Calu3 (cell line): Measurements from ENCODE around the gene SGF29. TPM values are rescaled to one million over a fixed set of nuclear protein-coding genes. Genes with fewer than 3 reads are reported as not detected.
A peak's percentile ranks its signal among the peaks of the same experiment; 100 is the strongest.

Source experiments
- BruUV-seq: library from RNA; stranded (reverse); fragments of 400-500 nt; replicated peaks from 2 replicates; lab custom pipeline; 2021; lab: Mats Ljungman, UMichigan
- CTCF ChIA-PET: fragments of 300-600 bp; sonication (Branson Sonifier 250); formaldehyde crosslinking; loops from one replicate; lab custom pipeline; 2022; ENCODE audit warnings: antibody characterized with exemption; lab: Charles Lee
- DNase-seq: peaks from one replicate; pipeline ENCODE4 v3.0.0; 2022
- H3K27ac Mint-ChIP-seq: one replicate; pipeline ENCODE4 v1.8.0; 2022; ENCODE audit warnings: mixed read lengths; ENCODE audit not compliant: unreplicated experiment
- H3K27me3 Mint-ChIP-seq: one replicate; pipeline ENCODE4 v1.8.0; 2022; ENCODE audit warnings: mixed read lengths; ENCODE audit not compliant: unreplicated experiment
- H3K36me3 Mint-ChIP-seq: one replicate; pipeline ENCODE4 v1.8.0; 2022; ENCODE audit warnings: mild to moderate bottlenecking, moderate library complexity, mixed read lengths; ENCODE audit not compliant: insufficient read depth, unreplicated experiment
- H3K4me1 Mint-ChIP-seq: one replicate; pipeline ENCODE4 v1.8.0; 2022; ENCODE audit warnings: mild to moderate bottlenecking, low read depth, mixed read lengths; ENCODE audit not compliant: unreplicated experiment
- H3K4me3 Mint-ChIP-seq: one replicate; pipeline ENCODE4 v1.8.0; 2022; ENCODE audit warnings: mild to moderate bottlenecking, low read depth, moderate library complexity, mixed read lengths; ENCODE audit not compliant: unreplicated experiment
- H3K9me3 Mint-ChIP-seq: one replicate; pipeline ENCODE4 v1.8.0; 2022; ENCODE audit warnings: low read depth, mixed read lengths; ENCODE audit not compliant: unreplicated experiment
- CTCF ChIP-seq: fragments of 200-600 bp; IDR thresholded peaks from one replicate; pipeline ENCODE4 v1.8.0; 2022; ENCODE audit warnings: antibody characterized with exemption; ENCODE audit not compliant: unreplicated experiment
- intact Hi-C: fragments of 100-400 bp; cut with micrococcal nuclease; formaldehyde crosslinking; loops from one replicate; pipeline ENCODE4 v1.10.0; 2022; ENCODE audit not compliant: unreplicated experiment
- total RNA-seq: library from RNA; stranded (reverse); gene quantifications from 2 replicates; pipeline ENCODE4 v1.2.3, GENCODE V29; 2022

SGF29 gene
- total RNA-seq, 1 experiment from 2014 or later = 31.0 TPM

DNA sequence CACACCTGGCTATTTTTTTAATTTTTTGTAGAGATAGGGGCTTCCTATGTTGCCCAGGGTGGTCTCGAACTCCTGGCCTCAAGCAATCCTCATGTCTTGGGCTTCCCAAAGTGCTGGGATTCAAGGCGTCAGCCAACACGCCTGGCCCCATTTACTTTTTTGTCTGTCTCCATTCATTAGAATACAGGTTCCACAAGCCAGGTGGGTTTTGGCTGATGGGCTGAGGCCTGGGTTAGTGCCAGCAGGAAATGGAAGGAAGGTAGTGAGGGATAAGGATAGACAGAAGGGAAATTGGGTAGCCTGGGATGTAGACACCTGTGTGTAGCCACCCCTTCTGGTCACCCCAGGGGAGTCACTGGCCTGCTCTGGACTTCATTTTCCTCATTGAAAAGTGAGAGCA lies 42.7 kb upstream of the SGF29 start:
- no peak overlapping the region for H3K27ac Mint-ChIP-seq
- H3K4me3 Mint-ChIP-seq = no peak overlapping the region
- peaks cover 14% of the 10 kb centered on the region for H3K27me3 Mint-ChIP-seq
- no peaks in the 10 kb centered on the region for H3K9me3 Mint-ChIP-seq
- intact Hi-C loops = no loop called here
- no peak for TF ChIP-seq CTCF
- H3K36me3 Mint-ChIP-seq = peaks cover 4% of the 10 kb centered on the region
- no peaks in the 10 kb centered on the region for H3K4me1 Mint-ChIP-seq
- no TSS peak for BruUV-seq
- CTCF ChIA-PET = interaction anchor here (0.7 kb wide), 1 partner anchor 1428 kb away, joined by 3 read pairs; no protein-coding TSS in a partner anchor
- peak; percentile 52 for DNase-seq

- no peak for TF ChIP-seq CTCF
- peak overlapping the region; percentile 48 for H3K27ac Mint-ChIP-seq
- H3K27me3 Mint-ChIP-seq = peaks cover 3% of the 10 kb centered on the region
Observed at GRCh38 chr16:28511801-28512789, 41.6 kb upstream of the SGF29 start.

GRCh38 chr16:28513484-28514181 lies 40.1 kb upstream of the SGF29 start:
- Mint-ChIP-seq H3K9me3 (no peaks in the 10 kb centered on the region), H3K27ac (no peak overlapping the region), H3K27me3 (no peaks in the 10 kb centered on the region), H3K4me3 (no peak overlapping the region), H3K36me3 (peaks cover 4% of the 10 kb centered on the region), H3K4me1 (no peaks in the 10 kb centered on the region)
- no TSS peak for BruUV-seq
- intact Hi-C loops = no loop called here
- no peak for DNase-seq
- CTCF ChIA-PET = interaction anchor here (0.6 kb wide), 1 partner anchor 1984 kb away, joined by 4 read pairs; no protein-coding TSS in a partner anchor
- no peak for TF ChIP-seq CTCF

More at GRCh38 chr16:28511801-28512789, 41.6 kb upstream of the SGF29 start:
- no TSS peak for BruUV-seq
- no peak overlapping the region for H3K4me3 Mint-ChIP-seq
- peaks cover 4% of the 10 kb centered on the region for H3K36me3 Mint-ChIP-seq
- no peaks in the 10 kb centered on the region for H3K4me1 Mint-ChIP-seq
- no peak for DNase-seq
- CTCF ChIA-PET = interaction anchor here (0.7 kb wide), 1 partner anchor 1429 kb away, joined by 3 read pairs; no protein-coding TSS in a partner anchor
- no peaks in the 10 kb centered on the region for H3K9me3 Mint-ChIP-seq
- intact Hi-C loops = no loop called here

- TF ChIP-seq CTCF = no peak
- H3K9me3 Mint-ChIP-seq = no peaks in the 10 kb centered on the region
- no peaks in the 10 kb centered on the region for H3K4me1 Mint-ChIP-seq
- intact Hi-C loops = no loop called here
- BruUV-seq = no TSS peak
- no peaks in the 10 kb centered on the region for H3K27me3 Mint-ChIP-seq
- no peak overlapping the region for H3K27ac Mint-ChIP-seq
- H3K4me3 Mint-ChIP-seq = no peak overlapping the region
- CTCF ChIA-PET = interaction anchor here (0.6 to 0.7 kb wide), 2 partner anchors 30 to 1984 kb away, joined by 3 to 4 read pairs; no protein-coding TSS in a partner anchor
- peaks cover 4% of the 10 kb centered on the region for H3K36me3 Mint-ChIP-seq
- no peak for DNase-seq
Observed at GRCh38 chr16:28514246-28514645, 39.5 kb upstream of the SGF29 start.
